GM18861 (cell line): ENCODE results near the gene HCN3.

ENCODE experiments used
- ATAC-seq: cut with Tn5 transposase; IDR thresholded peaks from one replicate; pipeline ENCODE4 v1.9.1; 2021; ENCODE audit not compliant: unreplicated experiment

HCN3 gene

GRCh38 chr1:155308493-155309422 is 31.5 kb downstream of the HCN3 start, which contains the start of gene FDPS:
Gene FDPS (plus strand): TSS chr1:155308866. CDS start chr1:155309790, 924 bp downstream.
- ATAC-seq, result peak; percentile 91

- no peak for ATAC-seq
These were observed 32.3 kb downstream of the HCN3 start for GRCh38 chr1:155309423-155310021.

- no peak for ATAC-seq
These were observed 36.0 kb downstream of the HCN3 start for GRCh38 chr1:155313261-155313660.

GRCh38 chr1:155316922-155317321 is 39.7 kb downstream of the HCN3 start:
- ATAC-seq, result no peak

- no peak for ATAC-seq
These were observed 40.8 kb downstream of the HCN3 start for GRCh38 chr1:155318082-155318481.

- ATAC-seq, result no peak
These were observed 42.3 kb downstream of the HCN3 start for GRCh38 chr1:155319536-155319935.

GRCh38 chr1:155320252-155320651 is 43.0 kb downstream of the HCN3 start:
- ATAC-seq, result no peak

- no peak for ATAC-seq
These were observed 43.7 kb downstream of the HCN3 start, which contains the start of gene RUSC1 for GRCh38 chr1:155320661-155321617. Gene RUSC1 (plus strand): TSS chr1:155320894. CDS start chr1:155321774, 880 bp downstream.

- no peak for ATAC-seq
These were observed 44.6 kb downstream of the HCN3 start for GRCh38 chr1:155321639-155322503.

GRCh38 chr1:155322571-155322952 is 45.3 kb downstream of the HCN3 start:
- no peak for ATAC-seq

GRCh38 chr1:155322953-155323728 is 45.9 kb downstream of the HCN3 start:
- ATAC-seq, result no peak

- no peak for ATAC-seq
These were observed 46.4 kb downstream of the HCN3 start for GRCh38 chr1:155323729-155324036.

- peak; percentile 44 for ATAC-seq
These were observed 46.9 kb downstream of the HCN3 start for GRCh38 chr1:155324037-155324716.

GRCh38 chr1:155324717-155325602 is 47.7 kb downstream of the HCN3 start:
- ATAC-seq, result no peak

- ATAC-seq, result no peak
These were observed 48.3 kb downstream of the HCN3 start for GRCh38 chr1:155325603-155325893.

GRCh38 chr1:155326020-155326526 is 48.8 kb downstream of the HCN3 start:
- no peak for ATAC-seq

- no peak for ATAC-seq
These were observed 49.4 kb downstream of the HCN3 start for GRCh38 chr1:155326631-155327037.

GRCh38 chr1:155327981-155328380 is 50.7 kb downstream of the HCN3 start:
- no peak for ATAC-seq
